SK-N-SH (cell line): ENCODE results near the gene ADAMTS2. TPM values are rescaled to one million over a fixed set of nuclear protein-coding genes. Genes with fewer than 3 reads are reported as not detected.

Experiments used
- CTCF ChIA-PET: fragments of 300-600, 350-600 bp; formaldehyde crosslinking; extraction: SDS; loops from one replicate; lab custom pipeline; 2021; lab: Yijun Ruan, JAX
- POLR2A ChIA-PET: fragments of 350-600 bp; sonication (Branson Sonifier 250); formaldehyde crosslinking; extraction: SDS; loops from one replicate; lab custom pipeline; 2020; ENCODE audit warnings: antibody characterized with exemption, inconsistent platforms; lab: Yijun Ruan, JAX
- DNase-seq: peaks from one replicate; pipeline ENCODE4 v3.0.0; 2012
- H2AFZ ChIP-seq: fragments of 200-600 bp; sonication (generic); 2 replicates; pipeline ENCODE4 v1.8.1; 2016; ENCODE audit warnings: antibody characterized with exemption, mild to moderate bottlenecking, low read depth
- H3F3A ChIP-seq: fragments of 200-600 bp; sonication (generic); replicated peaks from 2 replicates; pipeline ENCODE3; 2016; ENCODE audit warnings: antibody characterized with exemption, mild to moderate bottlenecking; ENCODE audit not compliant: insufficient read depth
- H3K27ac ChIP-seq, 2 experiments: fragments of 200-500 bp in 1 of 2; fragments of 200-600 bp in 1 of 2; sonication (Bioruptor generic) in 1 of 2; sonication (generic), shearing (Covaris generic) in 1 of 2; 2 replicates each; pipeline versions ENCODE4 v1.5.1 to v1.6.1; 2014 to 2016; ENCODE audit warnings: low read depth in 2 of 2, inconsistent platforms in 1 of 2, low read length in 1 of 2, mild to moderate bottlenecking in 1 of 2, mixed read lengths in 1 of 2
- H3K27me3 ChIP-seq: fragments of 200-600 bp; sonication (generic), shearing (Covaris generic); 2 replicates; pipeline ENCODE4 v1.6.1; 2016; ENCODE audit warnings: mixed run types; ENCODE audit not compliant: insufficient read depth
- H3K36me3 ChIP-seq, 2 experiments: fragments of 200-500 bp in 1 of 2; fragments of 200-600 bp in 1 of 2; sonication (Bioruptor generic) in 1 of 2; sonication (generic) in 1 of 2; replicated peaks in 1 of 2; 2 replicates each; pipeline versions ENCODE3 to v1.5.1; 2014 to 2016; ENCODE audit warnings: low read length in 1 of 2, mild to moderate bottlenecking in 1 of 2; ENCODE audit not compliant: insufficient read depth in 2 of 2, control insufficient read depth in 1 of 2
- H3K4me1 ChIP-seq, 2 experiments: fragments of 200-500 bp in 1 of 2; fragments of 200-600 bp in 1 of 2; sonication (Bioruptor generic) in 1 of 2; sonication (generic), shearing (Covaris generic) in 1 of 2; 2 replicates each; pipeline versions ENCODE4 v1.5.1 to v1.6.1; 2014 to 2016; ENCODE audit warnings: low read depth in 1 of 2, low read length in 1 of 2, mixed run types in 1 of 2; ENCODE audit not compliant: insufficient read depth in 2 of 2, control insufficient read depth in 1 of 2
- H3K4me2 ChIP-seq: fragments of 200-600 bp; sonication (generic), shearing (Covaris generic); 2 replicates; pipeline ENCODE4 v1.6.1; 2017; ENCODE audit warnings: mixed run types
- H3K4me3 ChIP-seq, 2 experiments: fragments of 200-500 bp in 1 of 2; fragments of 200-600 bp in 1 of 2; sonication (Bioruptor generic) in 1 of 2; sonication (generic), shearing (Covaris generic) in 1 of 2; 2 replicates each; pipeline versions ENCODE4 v1.5.1 to v1.8.1; 2014 to 2016; ENCODE audit warnings: low read depth in 2 of 2, inconsistent platforms in 1 of 2, low read length in 1 of 2, mild to moderate bottlenecking in 1 of 2, mixed read lengths in 1 of 2, moderate library complexity in 1 of 2
- H3K79me2 ChIP-seq: fragments of 200-600 bp; sonication (generic); 2 replicates; pipeline ENCODE4 v1.8.1; 2017; ENCODE audit warnings: mild to moderate bottlenecking; ENCODE audit not compliant: insufficient read depth
- H3K9ac ChIP-seq: fragments of 200-600 bp; sonication (generic); 2 replicates; pipeline ENCODE4 v1.6.1; 2017; ENCODE audit warnings: mixed run types
- H3K9me2 ChIP-seq: fragments of 200-600 bp; sonication (generic); 2 replicates; pipeline ENCODE4 v1.6.1; 2017; ENCODE audit warnings: mixed run types
- H3K9me3 ChIP-seq: fragments of 200-600 bp; sonication (generic); 2 replicates; pipeline ENCODE4 v1.6.1; 2017; ENCODE audit warnings: mixed run types, mild to moderate bottlenecking, moderate library complexity
- H4K20me1 ChIP-seq: fragments of 200-600 bp; sonication (generic); 2 replicates; pipeline ENCODE4 v1.6.1; 2017; ENCODE audit warnings: mild to moderate bottlenecking, mixed run types; ENCODE audit not compliant: insufficient read depth
- CTCF ChIP-seq: fragments of 200-600 bp; sonication (generic); IDR thresholded peaks from 2 replicates; pipeline ENCODE4 v1.6.1; 2017; ENCODE audit warnings: antibody characterized with exemption, mild to moderate bottlenecking, moderate library complexity
- EP300 ChIP-seq, 2 experiments: IDR thresholded peaks; 2 replicates each; pipeline versions ENCODE4 v1.4.0 to v1.6.1; 2012; ENCODE audit warnings: borderline replicate concordance in 1 of 2, low read depth in 1 of 2, low read length in 1 of 2
- EZH2phosphoT487 ChIP-seq: fragments of 200-600 bp; sonication (generic); IDR thresholded peaks from 2 replicates; pipeline ENCODE4 v1.6.1; 2017; ENCODE audit warnings: low read depth, mixed run types, mild to moderate bottlenecking, antibody characterized with exemption, moderate library complexity, borderline replicate concordance
- GABPA ChIP-seq: IDR thresholded peaks from 2 replicates; pipeline ENCODE4 v1.4.0; 2012; ENCODE audit warnings: low read depth, mild to moderate bottlenecking
- MEF2A ChIP-seq: IDR thresholded peaks from 2 replicates; pipeline ENCODE4 v1.4.0; 2012; ENCODE audit warnings: low read depth, borderline replicate concordance
- NRF1 ChIP-seq: IDR thresholded peaks from 2 replicates; pipeline ENCODE4 v1.6.1; 2012; ENCODE audit warnings: low read depth, mild to moderate bottlenecking, low read length
- PBX3 ChIP-seq: IDR thresholded peaks from 2 replicates; pipeline ENCODE4; 2012
- POLR2AphosphoS5 ChIP-seq: IDR thresholded peaks from 2 replicates; pipeline ENCODE4 v1.6.1; 2012; ENCODE audit warnings: low read depth, low read length
- RCOR1 ChIP-seq: fragments of 150-350 bp; IDR thresholded peaks from 2 replicates; pipeline ENCODE4 v1.6.1; 2017; ENCODE audit warnings: antibody characterized with exemption, low read length
- RFX5 ChIP-seq: IDR thresholded peaks from 2 replicates; pipeline ENCODE4 v1.6.1; 2012; ENCODE audit warnings: mild to moderate bottlenecking, improper control_type of control experiment, low read length
- TEAD4 ChIP-seq: IDR thresholded peaks from 2 replicates; pipeline ENCODE4 v1.4.0; 2012; ENCODE audit warnings: mild to moderate bottlenecking, borderline replicate concordance; ENCODE audit not compliant: insufficient read depth
- USF1 ChIP-seq: IDR thresholded peaks from 2 replicates; pipeline ENCODE4 v1.4.0; 2012; ENCODE audit warnings: low read depth, borderline replicate concordance
- USF2 ChIP-seq: fragments of 150-350 bp; IDR thresholded peaks from 2 replicates; pipeline ENCODE4 v1.6.1; 2017; ENCODE audit warnings: antibody characterized with exemption, low read length, low read depth, borderline replicate concordance
- YY1 ChIP-seq: IDR thresholded peaks from 2 replicates; pipeline ENCODE4 v1.4.0; 2012; ENCODE audit warnings: low read depth, mild to moderate bottlenecking
- WGBS: methylation state at CpG from one replicate; pipeline ENCODE4 v1.1.6; 2017; ENCODE audit warnings: low lambda C conversion rate; 5-methylcytosine and 5-hydroxymethylcytosine counted together
- polyA plus RNA-seq, 3 experiments: library from polyadenylated mRNA; depleted of rRNA; stranded (reverse); fragments of >200 nt; gene quantifications; 2 replicates each; pipeline ENCODE4 v1.2.3, GENCODE V29; 2012

The ADAMTS2 gene
- polyA plus RNA-seq, 1 of the 3 experiments (the other 2 are of a cell fraction) = 0.12 TPM

GRCh38 chr5:179371121-179371510, 25.9 kb upstream of the ADAMTS2 start:
- H3K9me3 ChIP-seq = no peaks in the 10 kb centered on the region
- no peaks in the 10 kb centered on the region for H3K27me3 ChIP-seq
- no peaks in the 10 kb centered on the region for H4K20me1 ChIP-seq
- TF ChIP-seq GABPA (no peak), RFX5 (no peak)
- TF ChIP-seq, all 33 proteins: peak for 0
- ChIA-PET POLR2A (interaction anchor here (0.6 kb wide), 2 partner anchors 11 to 1039 kb away, joined by 3 read pairs; no protein-coding TSS in a partner anchor), CTCF (interaction anchor here (0.9 to 3.4 kb wide), 3 partner anchors 27 to 123 kb away, joined by 3 to 12 read pairs (median 5); no protein-coding TSS in a partner anchor)
- H3K79me2 ChIP-seq = no peaks in the 10 kb centered on the region
- no peak overlapping the region for H3K4me2 ChIP-seq
- H3K36me3 ChIP-seq = no peaks in the 10 kb centered on the region
- H3K9me2 ChIP-seq = no peaks in the 10 kb centered on the region
- no peak overlapping the region for H3K9ac ChIP-seq
- H2AFZ ChIP-seq = no peak overlapping the region
- 37% methylated on average over 5 of the region's 5 CpGs for WGBS
- no peak overlapping the region for H3K27ac ChIP-seq
- no peak for DNase-seq
- H3K4me1 ChIP-seq = peaks cover 0 to 34% of the 10 kb centered on the region in 2 experiments; a peak in 1 of 4 replicates
- H3F3A ChIP-seq = no peaks in the 10 kb centered on the region
- H3K4me3 ChIP-seq = no peak overlapping the region

- ChIA-PET POLR2A (no interaction called here), CTCF (interaction anchor here (0.9 to 3.4 kb wide), 3 partner anchors 27 to 123 kb away, joined by 3 to 12 read pairs (median 5); no protein-coding TSS in a partner anchor)
- DNase-seq = no peak
- Histone ChIP-seq H3K27ac (no peak overlapping the region), H3K4me1 (peaks cover 0 to 34% of the 10 kb centered on the region in 2 experiments; a peak in 1 of 4 replicates), H3K4me2 (no peak overlapping the region), H3K36me3 (no peaks in the 10 kb centered on the region), H2AFZ (no peak overlapping the region), H3K9me3 (no peaks in the 10 kb centered on the region), H3K9ac (no peak overlapping the region), H3K4me3 (no peak overlapping the region), H3K79me2 (no peaks in the 10 kb centered on the region), H3F3A (no peaks in the 10 kb centered on the region), H3K9me2 (no peaks in the 10 kb centered on the region), H3K27me3 (no peaks in the 10 kb centered on the region), H4K20me1 (no peaks in the 10 kb centered on the region)
- TF ChIP-seq PBX3 (no peak), EZH2phosphoT487 (no peak)
- 34% methylated on average over 20 of the region's 24 CpGs for WGBS
Observed at GRCh38 chr5:179370490-179371120, 25.3 kb upstream of the ADAMTS2 start.

GRCh38 chr5:179369530-179369884, 24.2 kb upstream of the ADAMTS2 start:
- 12% methylated on average over 6 of the region's 6 CpGs for WGBS

More at GRCh38 chr5:179369530-179369884, 24.2 kb upstream of the ADAMTS2 start:
- Histone ChIP-seq H3K4me1 (peaks cover 0 to 34% of the 10 kb centered on the region in 2 experiments; a peak in 1 of 4 replicates), H3K9ac (no peak overlapping the region), H3K27ac (no peak overlapping the region), H2AFZ (no peak overlapping the region), H3K9me3 (no peaks in the 10 kb centered on the region), H3K9me2 (no peaks in the 10 kb centered on the region), H3K27me3 (no peaks in the 10 kb centered on the region), H3K4me2 (no peak overlapping the region), H3F3A (no peaks in the 10 kb centered on the region), H3K36me3 (no peaks in the 10 kb centered on the region), H3K79me2 (no peaks in the 10 kb centered on the region), H3K4me3 (no peak overlapping the region)
- ChIA-PET CTCF (interaction anchor here (1.1 kb wide), 1 partner anchor 124 kb away, joined by 3 read pairs; no protein-coding TSS in a partner anchor), POLR2A (no interaction called here)
- no peak for DNase-seq
- TF ChIP-seq YY1 = no peak
- TF ChIP-seq POLR2AphosphoS5 = no peak
- TF ChIP-seq TEAD4 = no peak
- no peak for TF ChIP-seq GABPA
- TF ChIP-seq USF2 = no peak
- TF ChIP-seq NRF1 = no peak
- TF ChIP-seq EZH2phosphoT487 = no peak
- no peak for TF ChIP-seq EP300 (IDR thresholded peaks at IDR 0.05; ENCODE audit: borderline replicate concordance in 1 of 2, low read depth in 1 of 2, low read length in 1 of 2)
- no peak for TF ChIP-seq CTCF
- no peak for TF ChIP-seq USF1
- TF ChIP-seq RCOR1 = no peak
- no peak for TF ChIP-seq MEF2A
- TF ChIP-seq, all 33 proteins: peak for 0
- no peaks in the 10 kb centered on the region for H4K20me1 ChIP-seq
